Activated naive CD4-positive, alpha-beta T cell treated with anti-CD3 and anti-CD28 coated beads, Interleukin-2, amount 50 U/mL, for 24 hours (primary cell): ENCODE data around the gene LAMA5.

ENCODE experiments used
- H3K27ac Mint-ChIP-seq: one replicate; pipeline ENCODE4 v1.8.0; 2021; ENCODE audit warnings: mild to moderate bottlenecking, mixed read lengths
- H3K27me3 Mint-ChIP-seq: one replicate; pipeline ENCODE4 v1.8.0; 2021; ENCODE audit warnings: mixed read lengths
- H3K36me3 Mint-ChIP-seq: one replicate; pipeline ENCODE4 v1.8.0; 2021; ENCODE audit warnings: mixed read lengths
- H3K4me1 Mint-ChIP-seq: one replicate; pipeline ENCODE4 v1.8.0; 2021; ENCODE audit warnings: mixed read lengths
- H3K4me3 Mint-ChIP-seq: one replicate; pipeline ENCODE4 v1.8.0; 2021; ENCODE audit warnings: mild to moderate bottlenecking, mixed read lengths
- H3K9me3 Mint-ChIP-seq: one replicate; pipeline ENCODE4 v1.8.0; 2021; ENCODE audit warnings: mixed read lengths

LAMA5 gene

DNA sequence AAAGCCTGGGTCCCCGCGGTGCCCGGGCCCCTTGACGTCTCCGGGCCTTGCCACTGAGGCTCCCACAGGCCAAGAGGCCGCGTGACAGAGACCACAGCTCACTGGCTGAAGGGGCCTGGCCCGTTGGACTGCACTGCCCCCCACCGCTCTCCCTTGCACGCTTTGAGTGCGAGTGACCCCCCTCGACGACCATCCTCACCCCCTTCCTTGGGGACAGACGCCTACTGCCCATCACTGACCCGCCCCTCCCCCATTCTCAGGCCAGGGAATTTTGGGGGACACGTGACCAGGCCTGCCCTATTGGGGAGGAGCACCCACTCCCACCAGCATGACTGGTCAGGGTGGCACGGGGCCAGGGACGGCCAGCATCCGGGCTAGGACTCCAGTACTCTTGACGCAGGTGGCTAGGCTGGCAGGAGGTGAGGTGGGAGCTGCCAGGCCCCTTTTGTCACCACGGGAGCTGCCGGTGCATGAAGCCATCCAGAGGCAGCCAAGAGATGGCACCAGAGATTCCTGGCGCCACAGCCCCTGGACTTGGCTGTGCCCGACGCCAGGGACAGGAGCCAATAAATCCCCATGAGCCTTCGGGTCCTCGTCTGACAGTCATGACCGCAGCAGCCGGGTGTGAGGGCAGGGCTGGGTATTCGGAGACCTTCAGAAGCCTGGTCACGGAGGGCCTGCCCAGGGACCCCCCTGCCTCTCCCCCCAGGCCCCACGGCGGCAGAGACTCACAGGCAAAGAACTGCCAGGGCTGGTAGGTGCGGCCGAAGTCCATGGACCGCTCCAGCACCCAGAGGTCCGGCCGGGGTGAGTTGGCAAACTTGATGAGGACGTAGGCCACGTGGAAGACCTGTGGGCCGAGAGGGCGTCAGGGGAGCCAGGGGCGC lies 14.5 kb downstream of the LAMA5 start:
- Mint-ChIP-seq H3K4me1 (no peaks in the 10 kb centered on the region), H3K9me3 (no peaks in the 10 kb centered on the region), H3K4me3 (no peak overlapping the region), H3K36me3 (peaks cover 5% of the 10 kb centered on the region), H3K27me3 (no peaks in the 10 kb centered on the region), H3K27ac (no peak overlapping the region)

DNA sequence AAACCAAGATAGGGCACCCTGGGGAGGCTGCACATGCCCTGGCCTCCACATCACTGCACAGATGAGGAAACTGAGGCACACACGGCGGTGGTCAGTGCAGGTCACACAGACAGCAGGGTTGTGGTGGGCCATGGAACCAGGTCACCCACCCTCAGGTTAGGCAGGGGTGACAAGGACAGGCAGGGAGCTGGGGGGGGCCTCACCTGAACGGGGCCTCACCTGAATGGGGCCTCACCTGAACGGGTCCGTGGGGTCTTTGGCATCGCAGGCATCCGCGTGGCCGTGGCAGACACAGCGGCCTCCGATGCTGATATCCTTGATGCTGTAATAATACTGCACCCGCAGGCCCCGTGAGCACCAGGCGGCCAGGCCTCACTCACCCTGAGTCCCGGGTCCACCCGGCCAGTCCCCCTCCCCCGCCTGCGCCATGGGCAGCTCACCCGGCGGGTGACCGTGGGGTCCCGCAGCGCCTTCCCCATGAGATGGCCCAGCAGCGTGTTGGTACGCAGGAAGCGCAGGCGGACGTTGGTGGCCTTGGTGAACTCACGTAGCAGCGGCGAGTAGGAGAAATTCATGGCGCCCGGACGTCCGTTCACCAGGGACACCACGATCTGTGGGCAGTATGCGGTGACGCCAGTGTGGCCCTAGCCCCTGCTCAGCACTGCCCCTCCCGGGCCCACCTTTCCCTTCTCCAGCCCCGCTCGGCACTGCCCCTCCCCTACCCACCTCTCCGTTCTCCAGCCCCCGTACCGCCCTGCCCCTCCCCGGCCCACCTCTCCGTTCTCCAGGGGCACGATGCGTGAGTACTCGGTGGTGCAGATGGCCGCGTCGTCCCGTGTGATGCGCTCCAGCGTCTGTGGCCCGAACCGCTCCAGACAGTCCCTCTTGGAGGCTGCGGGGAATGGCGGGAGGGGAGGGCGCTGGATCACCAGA lies 15.4 kb downstream of the LAMA5 start:
- Mint-ChIP-seq H3K27ac (no peak overlapping the region), H3K4me3 (no peak overlapping the region), H3K9me3 (no peaks in the 10 kb centered on the region), H3K27me3 (no peaks in the 10 kb centered on the region), H3K4me1 (no peaks in the 10 kb centered on the region), H3K36me3 (peaks cover 5% of the 10 kb centered on the region)

DNA sequence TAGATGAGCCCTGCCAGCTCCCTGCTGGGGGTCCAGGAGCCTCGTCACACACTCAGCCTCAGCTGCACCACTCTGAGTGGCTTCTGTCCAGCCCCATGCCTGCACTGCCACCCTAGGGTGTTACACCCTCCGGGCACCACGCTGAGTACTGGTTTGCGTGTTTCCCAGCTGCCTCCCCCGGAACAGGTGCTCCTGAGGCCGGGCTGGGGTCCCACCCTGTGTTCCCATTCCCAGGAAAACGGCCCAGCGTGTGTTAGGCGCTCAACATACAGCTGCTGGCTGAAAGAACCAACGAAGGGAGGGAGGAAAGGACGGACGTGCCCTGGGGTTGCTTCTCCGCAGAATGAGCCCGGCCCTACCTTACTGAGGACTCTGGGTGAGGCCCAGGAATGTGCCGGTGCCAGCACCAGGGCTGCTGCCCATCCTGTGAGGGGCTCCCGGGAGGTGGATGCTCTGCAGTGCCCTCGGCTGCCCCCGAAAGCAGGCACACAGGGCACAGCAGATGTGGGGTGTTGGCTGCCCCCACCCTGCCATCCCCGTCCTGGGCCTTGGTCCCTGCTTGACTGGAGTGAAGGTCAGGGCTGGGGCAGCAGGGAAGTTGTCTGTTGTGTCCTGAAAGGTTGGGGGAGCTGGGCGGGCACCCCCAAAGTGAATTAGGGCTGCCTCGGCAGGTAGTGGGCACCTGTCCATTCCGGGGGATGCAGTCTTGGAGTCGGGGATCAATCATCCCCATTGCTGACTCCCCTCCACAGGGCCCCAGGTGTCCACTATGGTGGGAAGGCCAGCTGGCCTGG lies 16.3 kb downstream of the LAMA5 start:
- H3K4me1 Mint-ChIP-seq, result no peaks in the 10 kb centered on the region
- no peak overlapping the region for H3K27ac Mint-ChIP-seq
- no peaks in the 10 kb centered on the region for H3K9me3 Mint-ChIP-seq
- H3K4me3 Mint-ChIP-seq, result no peak overlapping the region
- peaks cover 5% of the 10 kb centered on the region for H3K36me3 Mint-ChIP-seq
- H3K27me3 Mint-ChIP-seq, result no peaks in the 10 kb centered on the region

DNA sequence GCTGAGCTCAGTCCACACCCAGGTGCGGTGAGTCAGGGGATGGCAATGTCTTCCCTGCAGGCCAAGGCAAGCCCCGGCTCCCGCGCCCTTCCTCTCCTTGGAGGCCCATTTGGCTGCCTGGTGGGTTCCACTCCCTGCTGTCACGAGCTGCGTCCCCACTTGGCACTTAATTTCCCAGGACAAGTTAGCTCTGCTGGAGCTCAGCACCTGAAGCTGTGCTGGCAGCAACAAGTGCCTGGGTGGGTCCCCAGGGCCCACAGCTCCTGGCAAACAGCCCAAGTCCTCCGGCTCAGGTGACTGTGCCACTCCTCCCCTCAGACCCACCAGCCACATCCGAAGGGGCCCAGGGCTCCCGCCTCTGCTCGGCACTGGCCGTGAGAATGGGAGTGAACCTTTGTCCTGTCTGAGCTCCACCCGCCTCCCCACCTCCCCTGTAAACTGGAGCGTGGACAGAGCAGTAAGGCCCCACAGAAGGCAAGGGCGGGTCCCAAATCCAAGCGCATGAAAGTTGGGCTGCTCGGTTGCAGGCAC lies 16.9 kb downstream of the LAMA5 start:
- no peak overlapping the region for H3K27ac Mint-ChIP-seq
- H3K4me1 Mint-ChIP-seq, result no peaks in the 10 kb centered on the region
- H3K4me3 Mint-ChIP-seq, result no peak overlapping the region
- H3K27me3 Mint-ChIP-seq, result no peaks in the 10 kb centered on the region
- H3K9me3 Mint-ChIP-seq, result no peaks in the 10 kb centered on the region
- H3K36me3 Mint-ChIP-seq, result peaks cover 5% of the 10 kb centered on the region

DNA sequence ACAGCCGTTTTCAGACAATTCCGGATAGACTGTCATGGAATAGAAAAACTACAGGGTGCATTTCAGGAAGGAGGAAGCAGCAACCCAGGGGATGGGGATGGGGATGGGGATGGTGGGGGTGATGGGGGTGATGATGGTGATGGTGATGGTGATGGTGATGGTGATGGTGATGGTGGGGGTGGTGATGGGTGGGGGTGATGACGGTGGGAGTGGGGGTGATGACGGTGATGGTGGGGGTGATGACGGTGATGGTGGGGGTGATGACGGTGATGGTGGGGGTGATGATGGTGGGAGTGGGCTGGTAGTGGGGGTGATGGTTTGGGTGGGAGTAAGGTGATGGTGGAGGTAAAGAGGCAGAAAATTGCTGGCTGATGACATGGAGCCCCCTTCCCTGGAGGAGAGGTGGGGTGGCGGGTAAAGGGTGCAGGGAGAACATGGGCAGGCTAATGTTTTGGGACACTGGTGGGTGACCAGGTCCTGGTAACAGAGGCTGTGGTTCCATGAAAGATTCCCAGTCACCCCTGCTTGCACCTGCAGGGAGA lies 17.5 kb downstream of the LAMA5 start:
- Mint-ChIP-seq H3K27ac (no peak overlapping the region), H3K36me3 (peaks cover 5% of the 10 kb centered on the region), H3K4me3 (no peak overlapping the region)

DNA sequence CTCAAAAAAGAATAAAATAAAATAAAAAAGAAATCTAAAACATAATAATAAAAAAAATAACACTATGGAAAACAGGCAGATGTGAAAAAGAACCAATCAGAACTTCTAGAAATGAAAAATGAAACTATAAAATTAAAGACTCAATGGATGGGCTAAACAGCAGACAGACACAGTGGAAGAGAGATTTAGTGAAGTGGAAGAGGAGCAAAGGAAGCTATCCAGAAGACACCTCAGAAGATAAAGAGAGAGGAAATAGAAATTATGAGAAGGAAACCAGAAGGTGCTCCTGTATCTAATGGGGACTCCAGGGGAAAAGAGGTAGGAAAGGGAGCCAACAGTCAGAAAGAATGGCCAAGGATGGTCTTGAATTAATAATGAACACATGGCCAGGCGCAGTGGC lies 18.5 kb downstream of the LAMA5 start:
- Mint-ChIP-seq H3K36me3 (peaks cover 5% of the 10 kb centered on the region), H3K9me3 (no peaks in the 10 kb centered on the region), H3K27ac (no peak overlapping the region)

More for the DNA sequence above, 17.5 kb downstream of the LAMA5 start:
- no peaks in the 10 kb centered on the region for H3K27me3 Mint-ChIP-seq
- no peaks in the 10 kb centered on the region for H3K9me3 Mint-ChIP-seq
- no peaks in the 10 kb centered on the region for H3K4me1 Mint-ChIP-seq

DNA sequence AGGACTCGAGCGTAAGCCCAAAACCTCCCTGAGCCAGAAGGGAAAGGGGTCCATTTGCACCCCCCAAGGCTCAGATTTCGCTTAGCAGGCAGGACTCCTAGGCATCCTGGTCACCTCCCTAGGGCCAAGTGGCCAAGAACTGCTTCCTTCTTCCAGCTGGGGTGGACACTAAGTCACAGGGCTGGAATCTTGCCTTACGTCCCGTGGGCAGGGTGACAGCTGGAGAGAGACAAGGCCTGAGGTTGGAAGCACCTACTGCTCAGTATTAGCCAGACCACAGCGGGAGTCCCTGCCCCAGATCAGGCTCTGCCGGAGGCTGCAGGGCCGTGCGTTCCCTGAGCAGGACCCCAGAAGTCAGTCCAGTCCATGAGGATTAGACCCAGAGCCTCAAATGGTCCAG lies 19.7 kb downstream of the LAMA5 start:
- Mint-ChIP-seq H3K27me3 (no peaks in the 10 kb centered on the region), H3K36me3 (peaks cover 5% of the 10 kb centered on the region), H3K4me1 (no peaks in the 10 kb centered on the region), H3K9me3 (no peaks in the 10 kb centered on the region), H3K27ac (no peak overlapping the region), H3K4me3 (no peak overlapping the region)

More for the DNA sequence above, 18.5 kb downstream of the LAMA5 start:
- no peaks in the 10 kb centered on the region for H3K27me3 Mint-ChIP-seq
- H3K4me1 Mint-ChIP-seq, result no peaks in the 10 kb centered on the region
- H3K4me3 Mint-ChIP-seq, result no peak overlapping the region

DNA sequence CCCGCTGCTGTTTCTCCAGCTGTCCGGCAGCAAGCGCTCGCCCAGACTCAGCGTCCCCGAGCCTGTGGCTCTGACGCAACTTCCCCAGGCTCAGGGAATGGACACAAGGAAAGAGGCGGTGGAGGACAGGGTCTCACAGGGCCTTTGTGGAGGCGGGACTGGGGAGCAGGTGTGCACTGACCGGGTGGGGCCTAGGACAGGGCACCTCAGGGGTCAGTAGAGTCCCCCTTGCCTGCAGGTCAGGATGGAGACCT lies 20.0 kb downstream of the LAMA5 start:
- no peaks in the 10 kb centered on the region for H3K4me1 Mint-ChIP-seq
- no peak overlapping the region for H3K27ac Mint-ChIP-seq
- no peaks in the 10 kb centered on the region for H3K9me3 Mint-ChIP-seq
- H3K4me3 Mint-ChIP-seq, result no peak overlapping the region
- peaks cover 5% of the 10 kb centered on the region for H3K36me3 Mint-ChIP-seq
- H3K27me3 Mint-ChIP-seq, result no peaks in the 10 kb centered on the region

DNA sequence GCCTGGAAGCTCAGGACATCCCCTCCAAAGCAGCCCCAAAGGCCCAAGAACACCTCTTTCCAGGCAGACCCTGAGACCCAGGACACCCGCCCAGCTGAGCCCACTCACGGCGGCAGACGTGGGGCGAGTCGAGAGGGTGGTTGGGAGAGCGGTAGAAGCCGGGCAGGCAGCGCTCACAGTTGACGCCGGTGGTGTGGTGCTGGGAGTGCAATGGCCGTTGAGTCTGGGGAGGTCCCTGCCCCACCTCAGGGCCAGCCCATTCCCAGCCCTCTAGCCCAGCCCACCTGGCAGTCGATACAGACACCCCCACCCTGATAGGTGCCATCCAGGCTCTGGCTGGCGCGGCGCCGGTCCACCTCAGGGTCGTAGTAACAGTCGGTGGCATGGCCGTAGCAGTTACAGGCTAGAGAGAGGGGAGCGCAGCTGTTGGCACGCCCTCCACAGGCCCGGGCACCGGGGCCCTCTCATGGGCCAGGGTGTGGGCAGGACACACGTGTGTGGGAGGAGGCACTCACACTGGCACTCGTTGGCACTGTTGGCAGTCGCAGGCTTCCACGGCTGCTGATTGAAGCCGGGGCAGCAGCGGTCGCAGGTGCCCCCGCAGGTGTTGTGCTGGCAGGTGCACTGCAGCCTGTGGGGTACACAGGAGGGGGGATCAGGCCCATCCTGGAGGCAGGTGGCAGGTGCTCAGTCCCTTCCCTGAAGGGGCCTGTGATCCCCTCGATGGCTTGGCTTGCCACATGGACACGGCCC lies 20.5 kb downstream of the LAMA5 start:
- Mint-ChIP-seq H3K4me1 (no peaks in the 10 kb centered on the region), H3K36me3 (peaks cover 5% of the 10 kb centered on the region), H3K4me3 (no peak overlapping the region), H3K27me3 (no peaks in the 10 kb centered on the region), H3K9me3 (no peaks in the 10 kb centered on the region), H3K27ac (no peak overlapping the region)

DNA sequence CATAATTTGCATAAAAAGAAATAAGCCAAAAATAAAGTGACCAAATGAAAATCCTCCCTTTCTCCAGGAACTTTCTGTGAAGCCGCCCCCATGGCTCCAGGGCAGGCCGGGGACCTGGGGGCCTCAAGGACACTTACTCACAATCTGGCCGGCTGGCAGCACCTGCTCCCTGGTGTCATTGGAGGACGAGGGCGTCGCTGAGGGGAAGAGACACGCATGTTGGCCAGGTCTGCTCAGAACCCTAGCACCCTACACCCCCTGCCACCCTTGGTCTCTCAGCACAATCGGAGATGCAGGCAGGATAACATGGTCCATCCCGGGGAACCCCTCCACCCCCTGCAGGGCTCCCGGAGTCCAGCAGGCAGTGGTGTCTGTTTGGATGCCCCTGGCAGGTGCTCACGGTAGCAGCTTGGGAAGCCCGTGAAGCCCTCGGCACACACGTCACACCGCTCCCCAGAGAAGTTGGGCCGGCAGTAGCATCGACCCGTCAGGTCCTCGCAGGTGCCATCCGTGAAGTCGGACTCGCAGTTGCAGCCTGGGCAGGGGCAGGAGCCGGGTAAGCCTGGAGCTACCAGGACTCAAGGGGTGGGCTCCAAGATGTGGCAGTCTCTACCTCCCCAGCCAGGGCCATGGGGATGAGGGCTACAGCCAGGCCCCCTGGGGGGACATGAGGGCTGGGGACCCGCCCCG lies 21.3 kb downstream of the LAMA5 start:
- no peaks in the 10 kb centered on the region for H3K27me3 Mint-ChIP-seq
- H3K9me3 Mint-ChIP-seq, result no peaks in the 10 kb centered on the region
- H3K27ac Mint-ChIP-seq, result no peak overlapping the region
- H3K36me3 Mint-ChIP-seq, result peaks cover 5% of the 10 kb centered on the region
- no peak overlapping the region for H3K4me3 Mint-ChIP-seq
- H3K4me1 Mint-ChIP-seq, result no peaks in the 10 kb centered on the region

DNA sequence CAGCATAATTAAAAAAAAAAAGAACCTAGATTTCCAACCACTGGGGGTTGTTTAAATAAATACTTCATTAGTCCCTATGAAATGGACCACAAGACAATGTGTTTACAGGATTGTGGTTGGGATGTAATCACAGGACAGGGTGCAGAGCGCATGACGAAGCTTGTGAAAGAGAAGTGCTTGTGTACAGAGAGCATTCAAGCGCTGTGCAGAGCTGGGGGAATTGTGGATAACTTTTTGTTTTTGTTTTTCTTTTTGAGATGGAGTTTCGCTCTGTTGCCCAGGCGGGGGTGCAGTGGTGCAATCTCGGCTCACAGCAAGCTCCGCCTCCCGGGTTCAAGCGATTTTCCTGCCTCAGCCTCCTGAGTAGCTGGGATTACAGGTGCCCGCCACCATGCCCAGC lies 22.3 kb downstream of the LAMA5 start:
- H3K9me3 Mint-ChIP-seq, result no peaks in the 10 kb centered on the region
- H3K27ac Mint-ChIP-seq, result no peak overlapping the region
- no peaks in the 10 kb centered on the region for H3K27me3 Mint-ChIP-seq
- H3K36me3 Mint-ChIP-seq, result peaks cover 5% of the 10 kb centered on the region
- H3K4me1 Mint-ChIP-seq, result no peaks in the 10 kb centered on the region
- no peak overlapping the region for H3K4me3 Mint-ChIP-seq

DNA sequence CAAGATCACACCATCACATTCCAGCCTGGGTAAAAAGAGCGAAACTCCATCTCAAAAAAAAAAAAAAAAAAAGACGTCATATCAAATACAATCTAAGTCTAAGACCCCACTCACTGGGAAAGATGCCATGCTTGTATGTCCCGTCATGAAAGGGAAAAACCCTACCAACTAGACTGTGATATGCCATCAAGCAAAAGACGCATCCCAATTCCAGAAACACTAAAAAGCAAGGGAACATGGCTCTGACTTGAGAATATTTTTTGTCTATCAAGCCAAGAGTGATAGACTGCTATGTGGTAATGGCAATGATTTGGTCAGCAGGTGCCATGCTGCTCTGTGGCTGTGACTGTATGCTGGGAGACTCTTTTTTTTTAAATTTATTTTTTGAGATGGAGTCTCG lies 23.0 kb downstream of the LAMA5 start:
- no peak overlapping the region for H3K27ac Mint-ChIP-seq
- H3K27me3 Mint-ChIP-seq, result peaks cover 2% of the 10 kb centered on the region
- H3K36me3 Mint-ChIP-seq, result peaks cover 2% of the 10 kb centered on the region
- H3K4me1 Mint-ChIP-seq, result no peaks in the 10 kb centered on the region
- H3K9me3 Mint-ChIP-seq, result no peaks in the 10 kb centered on the region
- H3K4me3 Mint-ChIP-seq, result no peak overlapping the region

DNA sequence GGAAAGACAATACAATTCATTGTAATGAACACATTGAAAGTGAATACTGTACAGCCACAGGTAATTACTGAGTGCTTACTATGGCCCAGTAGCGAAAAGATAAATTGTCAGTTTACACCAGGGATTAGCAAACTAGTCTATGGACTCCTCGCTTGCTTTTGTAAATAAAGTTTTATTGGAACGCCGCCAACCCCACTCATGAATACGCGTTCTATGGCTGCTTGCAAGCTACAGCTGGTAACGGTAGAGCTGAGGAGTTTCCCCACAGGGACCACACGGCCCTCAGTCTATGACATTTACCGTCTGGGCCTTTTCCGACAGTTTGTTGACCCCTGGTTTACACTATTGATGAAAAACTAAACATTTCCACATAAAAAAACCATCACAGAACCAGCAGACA lies 24.2 kb downstream of the LAMA5 start:
- Mint-ChIP-seq H3K27me3 (peaks cover 2% of the 10 kb centered on the region), H3K9me3 (no peaks in the 10 kb centered on the region), H3K4me1 (no peaks in the 10 kb centered on the region), H3K4me3 (no peak overlapping the region), H3K27ac (no peak overlapping the region), H3K36me3 (no peaks in the 10 kb centered on the region)

DNA sequence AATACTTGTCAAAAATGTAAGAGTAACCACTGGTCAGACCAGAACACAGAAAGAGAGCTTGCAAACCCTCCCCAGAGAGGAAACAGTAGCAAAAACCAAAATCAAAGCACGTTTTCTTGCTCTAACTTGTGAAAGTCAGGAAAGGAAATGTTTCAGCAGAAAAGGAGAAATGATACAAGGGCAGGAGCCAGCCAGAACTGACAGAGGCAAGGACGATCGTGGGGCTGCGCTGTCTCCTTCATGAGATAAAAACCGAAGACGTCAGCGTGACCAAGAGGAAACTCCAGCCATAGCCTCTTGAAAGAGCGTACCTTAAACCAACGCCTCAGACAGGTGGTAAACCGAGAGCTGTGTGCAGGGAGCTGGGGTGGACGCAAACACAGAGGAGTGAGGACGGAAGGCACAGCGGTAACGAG lies 27.5 kb downstream of the LAMA5 start:
- peaks cover 5% of the 10 kb centered on the region for H3K27me3 Mint-ChIP-seq
- no peak overlapping the region for H3K4me3 Mint-ChIP-seq
- no peaks in the 10 kb centered on the region for H3K9me3 Mint-ChIP-seq
- H3K27ac Mint-ChIP-seq, result no peak overlapping the region
- no peaks in the 10 kb centered on the region for H3K36me3 Mint-ChIP-seq
- H3K4me1 Mint-ChIP-seq, result no peaks in the 10 kb centered on the region
